GM18951 (cell line): ENCODE data around the gene LMOD1.

ENCODE experiments used
- POLR2A ChIP-seq: IDR thresholded peaks from 4 replicates; pipeline ENCODE4 v1.6.1; 2011; ENCODE audit warnings: mild to moderate bottlenecking; ENCODE audit not compliant: insufficient read length, insufficient read depth; ENCODE audit errors: extremely low read depth
- in situ Hi-C: fragments of 300-500 bp; cut with MboI; formaldehyde crosslinking; loops from one replicate; pipeline ENCODE4 v1.12.0; 2022; ENCODE audit warnings: low sequenced_read_pairs, mixed read lengths, inconsistent platforms; ENCODE audit not compliant: unreplicated experiment

The LMOD1 gene

DNA sequence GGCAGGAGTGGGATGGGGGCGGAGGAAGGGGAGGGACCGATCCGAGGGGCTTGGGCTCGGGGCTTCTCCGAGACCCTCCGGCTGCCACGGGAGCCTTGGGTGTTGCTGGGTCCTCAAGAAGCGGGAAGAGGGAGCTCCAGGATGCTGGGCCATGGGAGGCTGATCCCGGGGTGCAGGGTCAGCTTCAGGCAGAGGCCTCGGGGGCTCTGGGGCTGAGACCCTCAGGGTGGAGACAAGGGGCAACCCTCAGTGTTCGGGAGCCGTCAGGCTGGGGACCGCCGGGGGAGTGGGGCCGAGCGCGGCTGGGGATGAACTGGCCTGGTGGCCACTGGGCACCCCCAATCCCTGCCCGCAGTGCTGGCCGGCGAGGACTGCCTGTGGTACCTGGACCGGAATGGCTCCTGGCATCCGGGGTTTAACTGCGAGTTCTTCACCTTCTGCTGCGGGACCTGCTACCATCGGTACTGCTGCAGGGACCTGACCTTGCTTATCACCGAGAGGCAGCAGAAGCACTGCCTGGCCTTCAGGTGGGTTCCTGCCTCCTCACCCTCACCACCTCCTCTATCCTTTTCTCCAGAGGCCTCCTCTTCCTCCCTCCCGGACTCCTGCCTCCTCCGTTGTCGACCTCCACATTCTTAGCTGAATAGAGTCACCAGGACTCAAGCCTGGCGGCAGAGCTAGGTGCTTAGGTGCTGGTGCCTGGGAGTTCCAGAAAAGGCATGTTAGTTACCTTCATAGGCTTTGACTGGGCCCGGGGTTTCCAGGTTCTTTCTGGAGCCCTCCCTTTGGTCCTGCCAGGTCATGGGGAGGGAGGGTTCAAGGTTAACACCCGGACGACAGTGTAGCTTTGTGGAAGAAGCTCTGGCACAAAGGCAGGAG, 57.0 kb downstream of the LMOD1 start:
- in situ Hi-C loops: no loop called here

DNA sequence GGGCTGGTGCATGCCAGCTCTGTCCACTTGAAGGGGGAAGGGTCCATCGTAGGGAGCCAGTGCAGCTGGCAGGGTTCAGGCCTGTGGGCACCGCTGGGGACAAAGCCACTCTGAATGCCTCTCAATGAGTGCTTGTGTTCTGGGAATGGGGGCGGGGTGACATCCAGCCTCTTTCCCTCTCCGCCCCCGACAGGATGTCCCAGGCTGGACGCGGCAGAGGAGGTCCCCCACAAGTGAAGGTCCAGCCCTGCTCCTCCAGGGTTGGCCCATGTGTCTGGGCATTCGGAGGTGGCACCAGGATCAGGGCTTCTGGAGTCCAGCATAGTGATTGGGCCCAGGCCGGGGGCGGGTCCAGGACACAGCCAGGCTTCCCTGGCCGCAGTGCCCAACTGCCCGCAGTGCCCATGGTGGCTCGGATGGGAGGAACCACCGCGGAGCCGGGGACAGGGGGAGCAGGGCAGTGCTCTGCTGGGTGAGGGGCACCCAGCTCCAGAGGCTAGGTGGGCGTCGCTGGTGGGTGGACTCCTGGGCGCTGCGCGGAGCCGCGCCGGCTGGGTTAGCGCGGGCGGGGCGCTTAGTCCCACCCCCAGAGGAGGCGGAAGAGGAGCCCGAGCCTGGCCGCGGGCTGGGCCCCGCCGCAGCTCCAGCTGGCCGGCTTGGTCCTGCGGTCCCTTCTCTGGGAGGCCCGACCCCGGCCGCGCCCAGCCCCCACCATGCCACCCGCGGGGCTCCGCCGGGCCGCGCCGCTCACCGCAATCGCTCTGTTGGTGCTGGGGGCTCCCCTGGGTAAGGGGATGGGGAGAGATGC, 57.9 kb downstream of the LMOD1 start, which contains the start of gene SHISA4:
TSS of gene SHISA4 (plus strand) at position 617 of the 808 bp plus-strand sequence. CDS start at position 714, 97 bp downstream.
- in situ Hi-C loops: no loop called here
- no peak for TF ChIP-seq POLR2A

More for the DNA sequence above, 57.0 kb downstream of the LMOD1 start:
- TF ChIP-seq POLR2A: no peak

DNA sequence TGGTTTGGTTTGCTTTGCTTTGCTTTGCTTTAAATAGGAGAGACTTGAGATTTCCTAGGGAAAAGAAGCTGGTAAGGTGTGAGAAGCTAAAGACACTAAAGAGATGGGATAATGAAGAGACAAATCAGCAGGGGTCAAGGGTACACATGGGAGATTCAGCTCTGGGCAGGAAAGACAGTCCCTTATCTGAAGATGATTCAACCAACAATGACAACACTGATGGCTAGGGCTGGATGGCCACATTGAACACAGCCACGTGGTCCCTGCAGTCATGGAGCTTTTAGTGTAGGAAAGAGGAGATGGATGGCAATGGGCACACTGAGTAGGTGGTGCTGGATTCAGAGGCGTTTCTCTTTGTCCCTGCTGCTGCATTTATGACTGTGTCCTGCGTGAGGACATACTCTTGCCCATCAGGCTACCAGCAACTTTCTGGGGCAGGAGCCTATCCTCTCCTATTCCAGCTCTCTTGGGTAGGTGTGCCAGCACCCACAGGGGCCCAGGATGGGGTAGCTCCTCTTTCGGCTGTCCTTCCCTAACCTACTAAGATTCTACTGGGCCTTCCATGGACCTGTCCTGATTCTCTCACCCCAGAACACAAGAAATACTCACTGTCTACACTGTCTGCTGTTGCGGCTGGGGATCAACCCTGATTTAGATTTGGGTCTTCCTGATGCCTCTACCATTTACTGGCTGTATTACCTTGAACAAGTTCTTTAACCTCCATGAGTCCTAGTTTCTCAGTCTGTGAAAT, 59.1 kb downstream of the LMOD1 start:
- in situ Hi-C loops: no loop called here
- TF ChIP-seq POLR2A: no peak

DNA sequence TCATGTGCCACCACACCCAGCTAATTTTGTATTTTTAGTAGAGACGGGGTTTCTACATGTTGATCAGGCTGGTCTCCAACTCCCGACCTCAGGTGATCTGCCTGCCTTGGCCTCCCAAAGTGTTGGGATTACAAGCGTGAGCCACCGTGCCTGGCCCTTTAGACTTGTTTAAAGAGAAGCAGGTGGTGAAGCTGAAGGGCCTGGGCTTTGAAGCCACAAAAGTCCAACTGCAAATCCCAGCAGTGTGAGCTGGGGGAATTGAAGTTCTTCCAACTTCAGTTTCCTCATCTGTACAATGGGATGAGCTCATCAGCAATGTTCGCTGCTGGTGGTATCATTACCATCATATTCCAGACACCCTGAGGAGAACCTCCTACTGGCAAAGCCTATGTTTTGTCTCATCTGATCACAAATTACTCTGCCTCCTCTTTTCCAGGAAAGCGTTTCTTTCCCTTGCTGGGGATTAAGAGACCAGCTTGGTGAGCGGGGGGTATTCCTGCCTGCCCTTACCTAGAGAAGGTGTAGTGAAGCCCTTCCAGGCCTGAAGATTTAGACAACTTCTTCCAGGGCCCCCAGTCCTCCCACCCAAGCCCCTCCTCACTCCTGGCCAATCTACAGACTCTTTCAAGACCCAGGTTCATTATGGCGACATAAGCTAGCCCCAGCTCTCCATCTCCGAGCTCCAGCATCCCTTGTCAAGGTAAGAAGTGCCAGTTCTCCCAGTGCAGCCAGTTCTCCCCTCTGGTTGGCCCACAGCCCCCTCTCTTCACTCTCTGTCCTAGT, 60.1 kb downstream of the LMOD1 start:
- in situ Hi-C loops: no loop called here
- TF ChIP-seq POLR2A: no peak

DNA sequence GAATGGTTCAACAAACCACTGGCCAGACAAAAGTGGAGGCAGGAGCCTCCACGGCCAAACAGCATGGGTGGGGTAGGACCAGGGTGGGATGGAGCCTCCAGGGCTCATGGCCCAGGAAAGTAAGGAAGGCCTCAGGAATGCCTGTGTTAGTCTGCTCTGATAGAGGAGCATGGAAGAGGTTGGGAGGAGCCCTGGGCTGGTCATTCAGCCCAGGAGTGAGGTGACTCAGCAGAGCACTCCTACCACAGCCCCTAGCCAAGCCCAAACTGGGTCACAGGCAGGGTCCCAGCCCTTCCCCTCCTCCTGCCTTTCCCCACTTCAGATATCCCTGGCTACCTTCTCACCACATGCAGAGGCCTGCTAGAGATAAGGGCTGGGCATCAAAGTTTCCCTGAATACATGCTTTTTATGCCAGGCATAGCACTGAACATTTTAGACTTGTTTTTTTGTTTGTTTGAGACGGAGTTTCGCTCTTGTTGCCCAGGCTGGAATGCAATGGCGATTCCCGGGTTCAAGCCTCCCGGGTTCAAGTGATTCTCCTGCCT, 60.7 kb downstream of the LMOD1 start:
- in situ Hi-C loops: no loop called here
- no peak for TF ChIP-seq POLR2A

DNA sequence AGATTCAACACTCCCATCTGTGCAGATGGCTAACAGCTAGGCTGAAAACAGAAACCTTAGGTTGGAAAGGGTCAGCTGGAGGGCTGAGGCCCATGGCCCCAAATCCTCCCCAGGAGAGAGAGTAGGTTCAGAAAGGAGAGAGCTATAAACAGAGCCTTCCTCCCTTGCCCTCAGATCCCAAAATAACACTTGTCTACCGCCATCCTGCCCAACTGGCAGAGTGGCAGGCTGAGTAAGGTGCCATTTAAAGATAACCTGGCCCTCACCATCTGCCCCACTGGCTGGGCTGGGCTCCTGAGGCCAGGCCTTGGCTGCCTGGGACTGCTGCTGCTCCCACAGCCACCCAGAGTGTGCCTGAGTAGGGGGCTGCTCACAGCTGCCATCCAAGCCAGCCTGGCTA, 61.9 kb downstream of the LMOD1 start:
- in situ Hi-C loops: no loop called here
- TF ChIP-seq POLR2A: no peak

DNA sequence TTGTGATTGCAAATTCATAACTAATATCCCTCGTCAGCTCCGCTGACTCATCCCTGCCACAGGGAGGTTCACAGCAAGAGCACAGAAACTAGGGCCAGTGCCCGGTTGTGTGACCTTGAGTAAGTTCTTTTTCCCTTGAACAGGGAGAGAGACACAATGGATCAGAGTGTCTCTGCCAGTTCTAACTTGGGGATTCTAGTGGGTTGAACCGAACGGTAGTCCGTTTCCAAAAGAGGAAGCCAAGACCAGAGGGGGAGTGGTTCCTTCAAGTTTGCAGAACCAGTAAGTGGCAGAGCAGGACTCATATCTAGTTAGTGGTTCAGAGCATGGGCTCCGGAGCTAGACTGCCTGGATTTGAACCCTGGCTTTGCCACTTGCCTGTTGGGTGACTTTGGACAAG, 62.6 kb downstream of the LMOD1 start:
- in situ Hi-C loops: no loop called here
- no peak for TF ChIP-seq POLR2A

DNA sequence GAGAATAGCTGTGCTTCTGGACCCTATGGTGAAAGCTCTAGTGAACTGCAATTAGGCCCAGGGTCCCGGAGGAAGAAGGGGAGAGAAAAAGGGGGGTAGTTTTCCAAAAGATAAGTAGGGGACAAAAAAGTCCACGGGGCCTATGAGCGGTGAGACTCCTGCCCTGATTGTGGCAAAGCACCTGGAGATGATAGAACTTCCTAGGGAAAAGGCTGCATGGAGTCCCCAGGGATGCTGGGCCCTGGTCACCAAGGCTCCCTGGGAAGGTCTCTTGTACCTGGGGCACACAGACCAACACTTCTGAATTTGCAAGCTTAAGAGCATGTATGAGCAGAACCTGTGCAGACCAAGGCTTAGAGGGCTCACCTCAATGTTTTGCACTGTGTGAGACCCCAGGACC, 63.1 kb downstream of the LMOD1 start:
- in situ Hi-C loops: no loop called here
- no peak for TF ChIP-seq POLR2A

DNA sequence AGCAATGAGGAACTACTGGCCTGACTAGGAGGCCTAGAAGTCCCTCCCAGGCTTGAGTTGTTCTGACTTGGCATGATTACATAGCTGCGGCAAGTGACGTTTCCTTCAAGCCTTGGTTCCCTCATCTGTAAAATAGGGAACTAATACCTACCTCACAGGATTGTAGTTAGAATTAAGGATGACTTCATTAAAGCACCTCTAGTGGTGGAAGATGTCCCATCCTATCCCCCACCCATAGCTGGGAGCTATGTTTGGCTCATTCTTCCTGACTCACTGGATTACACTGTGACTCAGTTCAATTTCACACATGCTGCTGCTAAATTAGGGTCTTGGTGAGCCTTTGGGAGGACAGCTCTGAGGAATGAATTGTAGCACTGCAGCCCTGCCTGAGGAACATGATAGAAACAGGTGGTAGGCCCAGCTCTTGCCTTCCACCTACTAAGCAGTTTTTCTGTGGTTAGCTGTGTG, 63.6 kb downstream of the LMOD1 start:
- no peak for TF ChIP-seq POLR2A
- in situ Hi-C loops: no loop called here

DNA sequence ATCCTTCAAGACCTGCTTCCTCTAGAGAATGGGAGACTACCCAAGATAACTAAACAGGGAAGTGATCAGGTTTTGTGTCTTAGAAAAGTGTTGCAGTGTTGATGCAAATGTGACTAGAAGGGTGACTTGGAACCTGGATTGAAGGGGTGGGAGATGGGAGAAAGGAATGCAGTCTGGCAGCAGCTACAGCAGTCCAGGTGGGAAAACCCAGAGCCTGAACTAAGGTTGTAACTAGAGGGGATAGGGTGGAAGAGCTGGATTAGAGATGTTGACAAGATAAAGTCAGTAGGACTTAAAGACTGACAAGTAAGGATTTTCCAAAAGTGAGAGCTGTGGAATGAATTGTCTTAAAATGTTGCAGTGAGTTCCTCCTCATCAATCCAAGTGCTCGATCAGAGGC, 64.7 kb downstream of the LMOD1 start:
- TF ChIP-seq POLR2A: no peak
- in situ Hi-C loops: no loop called here

DNA sequence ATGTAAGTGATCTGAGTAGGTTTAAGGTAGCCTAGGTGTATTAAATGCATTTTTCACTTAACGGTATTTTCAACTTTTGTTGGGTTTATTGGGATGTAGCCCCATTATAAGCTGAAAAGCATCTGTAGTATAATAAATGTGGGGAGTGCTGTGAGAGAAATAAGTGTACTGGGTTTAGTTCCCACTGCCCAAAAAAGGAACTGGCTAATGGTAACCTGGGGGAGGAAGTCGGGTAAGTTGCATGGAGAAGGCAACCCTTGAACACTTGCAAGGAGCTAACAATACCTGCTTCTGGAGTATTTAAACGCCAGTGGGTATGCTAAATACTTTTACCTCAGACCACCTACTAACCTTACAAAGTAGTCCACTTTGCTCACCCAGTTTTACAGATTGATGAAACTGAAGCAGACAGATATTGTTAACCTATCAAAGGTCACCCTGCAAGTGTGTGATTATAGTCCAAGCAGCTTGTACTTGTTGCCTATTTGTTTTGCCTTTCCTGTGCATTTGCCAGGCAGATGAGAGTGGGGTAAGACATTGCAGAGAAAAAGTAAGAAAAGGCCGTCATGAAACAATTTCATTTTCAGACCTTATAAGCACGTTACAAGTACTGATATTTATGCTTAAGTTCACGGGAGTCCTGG, 65.3 kb downstream of the LMOD1 start:
- no peak for TF ChIP-seq POLR2A
- in situ Hi-C loops: no loop called here
